Naive thymus-derived CD4-positive, alpha-beta T cell (primary cell): ENCODE measurements around the gene PITPNM3. TPM values are rescaled to one million over a fixed set of nuclear protein-coding genes. Genes with fewer than 3 reads are reported as not detected.

Experiments used
- ATAC-seq: fragments of 150-1000 bp; cut with Tn5 transposase; 2 replicates; pipeline ENCODE4 v1.10.0; 2021; ENCODE audit warnings: mild to moderate bottlenecking, moderate library complexity
- CTCF ChIA-PET: fragments of 350-600 bp; sonication (Branson Sonifier 250); formaldehyde crosslinking; loops from one replicate; lab custom pipeline; 2021; ENCODE audit warnings: antibody characterized with exemption; lab: Charles Lee
- POLR2A ChIA-PET: fragments of 350-600 bp; sonication (Branson Sonifier 250); formaldehyde crosslinking; loops from one replicate; lab custom pipeline; 2021; ENCODE audit warnings: antibody characterized with exemption, inconsistent platforms; lab: Charles Lee
- DNase-seq, 9 donors: peaks; one replicate each; pipeline versions ENCODE4 v3.0.0 to v3.0.0-alpha.2; 2020 to 2022; ENCODE audit warnings: mixed read lengths in 1 of 9
- H3K27ac ChIP-seq: one replicate; pipeline ENCODE4 v1.7.0; 2013; ENCODE audit warnings: mild to moderate bottlenecking, low read depth, low read length, moderate library complexity
- H3K27me3 ChIP-seq, 2 donors: one replicate each; pipeline ENCODE4 v1.7.0; 2013; ENCODE audit warnings: low read length in 2 of 2, mild to moderate bottlenecking in 2 of 2, moderate library complexity in 2 of 2; ENCODE audit not compliant: control insufficient read depth in 2 of 2, insufficient read depth in 2 of 2
- H3K36me3 ChIP-seq, 3 experiments: 1 replicate in 2 of 3; 2 replicates in 1 of 3; pipeline ENCODE4 v1.7.0; 2013; ENCODE audit warnings: low read length in 3 of 3, mild to moderate bottlenecking in 3 of 3, moderate library complexity in 1 of 3; ENCODE audit not compliant: insufficient read depth in 3 of 3, control insufficient read depth in 2 of 3
- H3K4me1 ChIP-seq, 2 donors: one replicate each; pipeline ENCODE4 v1.7.0; 2013; ENCODE audit warnings: low read length in 2 of 2, mild to moderate bottlenecking in 2 of 2, moderate library complexity in 1 of 2; ENCODE audit not compliant: control insufficient read depth in 2 of 2, insufficient read depth in 2 of 2
- H3K4me3 ChIP-seq: 2 replicates; pipeline ENCODE4 v1.7.0; 2013; ENCODE audit warnings: mild to moderate bottlenecking, low read length
- H3K9me3 ChIP-seq, 3 experiments: 1 replicate in 2 of 3; 2 replicates in 1 of 3; pipeline ENCODE4 v1.7.0; 2013; ENCODE audit warnings: low read length in 3 of 3; ENCODE audit not compliant: control insufficient read depth in 2 of 3
- H3K27ac Mint-ChIP-seq, 9 donors: one replicate each; pipeline ENCODE4 v1.8.0; 2020 to 2022; ENCODE audit warnings: mixed read lengths in 9 of 9, mild to moderate bottlenecking in 8 of 9, moderate library complexity in 5 of 9, inconsistent platforms in 2 of 9
- H3K27me3 Mint-ChIP-seq, 5 donors: one replicate each; pipeline ENCODE4 v1.8.0; 2021 to 2022; ENCODE audit warnings: mixed read lengths in 5 of 5, mild to moderate bottlenecking in 1 of 5
- H3K36me3 Mint-ChIP-seq, 5 donors: one replicate each; pipeline ENCODE4 v1.8.0; 2020 to 2022; ENCODE audit warnings: mixed read lengths in 5 of 5, mild to moderate bottlenecking in 3 of 5, inconsistent platforms in 1 of 5
- H3K4me1 Mint-ChIP-seq, 7 donors: one replicate each; pipeline ENCODE4 v1.8.0; 2020 to 2022; ENCODE audit warnings: mixed read lengths in 7 of 7, mild to moderate bottlenecking in 3 of 7, inconsistent platforms in 1 of 7
- H3K4me3 Mint-ChIP-seq, 10 donors: one replicate each; pipeline ENCODE4 v1.8.0; 2020 to 2022; ENCODE audit warnings: mild to moderate bottlenecking in 10 of 10, mixed read lengths in 10 of 10, moderate library complexity in 6 of 10, inconsistent platforms in 2 of 10
- H3K9me3 Mint-ChIP-seq, 11 donors: one replicate each; pipeline ENCODE4 v1.8.0; 2020 to 2022; ENCODE audit warnings: mixed read lengths in 11 of 11, mild to moderate bottlenecking in 4 of 11, inconsistent platforms in 1 of 11, moderate library complexity in 1 of 11
- intact Hi-C, 2 donors: fragments of 100-400 bp; cut with micrococcal nuclease; formaldehyde crosslinking; loops; one replicate each; pipeline ENCODE4 v1.15.1; 2023
- polyA plus RNA-seq, 2 donors: library from polyadenylated mRNA; unstranded; fragments of 300-500 nt; fragmentation: Illumina TruSeq; gene quantifications; one replicate each; pipeline ENCODE4 v1.2.3, GENCODE V29; 2021
- total RNA-seq, 6 experiments: library from RNA in 5 of 6; stranded (reverse) in 5 of 6; gene quantifications; 1 replicate in 5 of 6; 2 replicates in 1 of 6; pipeline ENCODE4 v1.2.3 and lab custom pipeline; 2021 to 2026

Gene PITPNM3
- total and polyA plus RNA-seq, 7 experiments from 2014 or later, result 0.04 to 0.58 (median 0.50) TPM; not detected in 1

- Histone ChIP-seq H3K27me3 (no peaks in the 10 kb centered on the region), H3K4me1 (no peaks in the 10 kb centered on the region), H3K27ac (no peak overlapping the region), H3K36me3 (no peaks in the 10 kb centered on the region), H3K9me3 (no peaks in the 10 kb centered on the region), H3K4me3 (no peak overlapping the region)
- ChIA-PET CTCF (interaction anchor here (0.6 kb wide), 1 partner anchor 16 kb away, joined by 3 read pairs; no protein-coding TSS in a partner anchor), POLR2A (no interaction called here)
- H3K4me1 Mint-ChIP-seq, result peaks cover 0 to 2% (median 0%) of the 10 kb centered on the region in 7 donors
- H3K9me3 Mint-ChIP-seq, result no peaks in the 10 kb centered on the region
- no peaks in the 10 kb centered on the region for H3K36me3 Mint-ChIP-seq
- no peaks in the 10 kb centered on the region for H3K27me3 Mint-ChIP-seq
- intact Hi-C loops, result no loop called here
- ATAC-seq (no peak), DNase-seq (no peak)
- no peak overlapping the region for H3K4me3 Mint-ChIP-seq
- H3K27ac Mint-ChIP-seq, result no peak overlapping the region
Observed at GRCh38 chr17:6526362-6527152, 29.8 kb downstream of the PITPNM3 start.

- CTCF ChIA-PET, result no interaction called here
- H3K4me3 Mint-ChIP-seq, result no peak overlapping the region
- POLR2A ChIA-PET, result no interaction called here
Observed at GRCh38 chr17:6525731-6526130, 30.6 kb downstream of the PITPNM3 start.

GRCh38 chr17:6525141-6525540 lies 31.2 kb downstream of the PITPNM3 start:
- ChIA-PET CTCF (no interaction called here), POLR2A (no interaction called here)
- Histone ChIP-seq H3K27me3 (no peaks in the 10 kb centered on the region), H3K4me3 (no peak overlapping the region), H3K27ac (no peak overlapping the region), H3K36me3 (no peaks in the 10 kb centered on the region), H3K9me3 (no peaks in the 10 kb centered on the region), H3K4me1 (no peaks in the 10 kb centered on the region)
- Mint-ChIP-seq H3K4me1 (peaks cover 0 to 2% (median 0%) of the 10 kb centered on the region in 7 donors), H3K36me3 (no peaks in the 10 kb centered on the region), H3K4me3 (no peak overlapping the region), H3K27ac (no peak overlapping the region), H3K9me3 (peaks cover 0 to 3% (median 0%) of the 10 kb centered on the region in 11 donors), H3K27me3 (no peaks in the 10 kb centered on the region)
- ATAC-seq, result no peak
- intact Hi-C loops, result no loop called here
- no peak for DNase-seq

More at GRCh38 chr17:6525731-6526130, 30.6 kb downstream of the PITPNM3 start:
- H3K4me1 Mint-ChIP-seq, result peaks cover 0 to 2% (median 0%) of the 10 kb centered on the region in 7 donors
- no peak overlapping the region for H3K4me3 ChIP-seq
- no peaks in the 10 kb centered on the region for H3K4me1 ChIP-seq
- DNase-seq, result no peak
- H3K36me3 ChIP-seq, result no peaks in the 10 kb centered on the region
- H3K27me3 Mint-ChIP-seq, result no peaks in the 10 kb centered on the region
- H3K27ac ChIP-seq, result no peak overlapping the region
- no peaks in the 10 kb centered on the region for H3K27me3 ChIP-seq
- peaks cover 0 to 2% (median 0%) of the 10 kb centered on the region in 11 donors for H3K9me3 Mint-ChIP-seq
- no peaks in the 10 kb centered on the region for H3K36me3 Mint-ChIP-seq
- H3K9me3 ChIP-seq, result no peaks in the 10 kb centered on the region
- no peak overlapping the region for H3K27ac Mint-ChIP-seq
- ATAC-seq, result no peak
- intact Hi-C loops, result no loop called here

- Mint-ChIP-seq H3K9me3 (peaks cover 0 to 3% (median 0%) of the 10 kb centered on the region in 11 donors), H3K4me3 (no peak overlapping the region), H3K27ac (no peak overlapping the region), H3K4me1 (peaks cover 0 to 2% (median 0%) of the 10 kb centered on the region in 7 donors), H3K36me3 (no peaks in the 10 kb centered on the region), H3K27me3 (no peaks in the 10 kb centered on the region)
- POLR2A ChIA-PET, result no interaction called here
- CTCF ChIA-PET, result no interaction called here
- Histone ChIP-seq H3K36me3 (no peaks in the 10 kb centered on the region), H3K4me1 (no peaks in the 10 kb centered on the region), H3K9me3 (no peaks in the 10 kb centered on the region), H3K27me3 (no peaks in the 10 kb centered on the region), H3K4me3 (no peak overlapping the region), H3K27ac (no peak overlapping the region)
- ATAC-seq (no peak), DNase-seq (no peak)
- intact Hi-C loops, result no loop called here
Observed at GRCh38 chr17:6524520-6524919, 31.8 kb downstream of the PITPNM3 start.

- H3K4me3 Mint-ChIP-seq, result no peak overlapping the region
- H3K36me3 ChIP-seq, result no peaks in the 10 kb centered on the region
- no peaks in the 10 kb centered on the region for H3K9me3 ChIP-seq
- H3K27me3 ChIP-seq, result no peaks in the 10 kb centered on the region
- no peak overlapping the region for H3K27ac ChIP-seq
- ChIA-PET POLR2A (no interaction called here), CTCF (no interaction called here)
- no peak overlapping the region for H3K27ac Mint-ChIP-seq
- no peak overlapping the region for H3K4me3 ChIP-seq
- no peaks in the 10 kb centered on the region for H3K27me3 Mint-ChIP-seq
- no peak for ATAC-seq
- H3K4me1 ChIP-seq, result no peaks in the 10 kb centered on the region
- peaks cover 0 to 3% (median 0%) of the 10 kb centered on the region in 11 donors for H3K9me3 Mint-ChIP-seq
- no peaks in the 10 kb centered on the region for H3K36me3 Mint-ChIP-seq
- intact Hi-C loops, result no loop called here
- H3K4me1 Mint-ChIP-seq, result peaks cover 0 to 2% (median 0%) of the 10 kb centered on the region in 7 donors
- no peak for DNase-seq
Observed at GRCh38 chr17:6523809-6524355, 32.5 kb downstream of the PITPNM3 start.

- DNase-seq, result no peak
- Histone ChIP-seq H3K27ac (no peak overlapping the region), H3K9me3 (no peaks in the 10 kb centered on the region), H3K36me3 (no peaks in the 10 kb centered on the region), H3K27me3 (no peaks in the 10 kb centered on the region), H3K4me3 (no peak overlapping the region), H3K4me1 (no peaks in the 10 kb centered on the region)
- H3K27me3 Mint-ChIP-seq, result no peaks in the 10 kb centered on the region
- no peak overlapping the region for H3K27ac Mint-ChIP-seq
- peaks cover 0 to 5% (median 0%) of the 10 kb centered on the region in 5 donors for H3K36me3 Mint-ChIP-seq
- intact Hi-C loops, result no loop called here
- ChIA-PET CTCF (no interaction called here), POLR2A (no interaction called here)
- peaks cover 0 to 3% (median 0%) of the 10 kb centered on the region in 11 donors for H3K9me3 Mint-ChIP-seq
- ATAC-seq, result no peak
- H3K4me3 Mint-ChIP-seq, result no peak overlapping the region
- H3K4me1 Mint-ChIP-seq, result peaks cover 0 to 2% (median 0%) of the 10 kb centered on the region in 7 donors
Observed at GRCh38 chr17:6523330-6523729, 33.0 kb downstream of the PITPNM3 start.
